GM23338 (cell line): ENCODE data around the gene SLC25A26. TPM values are rescaled to one million over a fixed set of nuclear protein-coding genes. Genes with fewer than 3 reads are reported as not detected.

Source experiments
- CTCF ChIP-seq, 2 experiments: fragments of 200-600 bp in 1 of 2; sonication (generic) in 1 of 2; conservative IDR thresholded peaks; 2 replicates each; pipeline versions ENCODE4 v1.5.1 to v1.6.1; 2016 to 2017; ENCODE audit warnings: antibody characterized with exemption in 2 of 2, low read depth in 2 of 2, mild to moderate bottlenecking in 2 of 2, moderate library complexity in 1 of 2
- ETS1 ChIP-seq: IDR thresholded peaks from 2 replicates; pipeline ENCODE4 v1.6.1; 2016; ENCODE audit warnings: antibody characterized with exemption
- EZH2phosphoT487 ChIP-seq: fragments of 200-600 bp; sonication (generic); IDR thresholded peaks from one replicate; pipeline ENCODE4 v1.8.1; 2018; ENCODE audit warnings: antibody characterized with exemption; ENCODE audit not compliant: unreplicated experiment
- JUNB ChIP-seq: IDR thresholded peaks from one replicate; pipeline ENCODE4 v1.6.1; 2016; ENCODE audit warnings: antibody characterized with exemption; ENCODE audit not compliant: unreplicated experiment
- NANOG ChIP-seq: IDR thresholded peaks from 2 replicates; pipeline ENCODE4 v1.6.1; 2016; ENCODE audit warnings: antibody characterized with exemption, borderline replicate concordance
- POLR2AphosphoS5 ChIP-seq: IDR thresholded peaks from 2 replicates; pipeline ENCODE4 v1.6.1; 2016; ENCODE audit warnings: antibody characterized with exemption, low read depth
- REST ChIP-seq: IDR thresholded peaks from one replicate; pipeline ENCODE4 v1.6.1; 2018; ENCODE audit warnings: antibody characterized with exemption; ENCODE audit not compliant: unreplicated experiment
- STAT1 ChIP-seq: IDR thresholded peaks from one replicate; pipeline ENCODE4 v1.6.1; 2016; ENCODE audit warnings: antibody characterized with exemption; ENCODE audit not compliant: unreplicated experiment
- ZNF331 ChIP-seq: fragments of 250-450 bp; sonication (Bioruptor Pico); IDR thresholded peaks from 2 replicates; pipeline ENCODE4 v1.5.0; 2020; ENCODE audit warnings: low read depth, mild to moderate bottlenecking, moderate library complexity
- ZNF462 ChIP-seq: fragments of 250-450 bp; sonication (Bioruptor Pico); IDR thresholded peaks from 2 replicates; pipeline ENCODE4 v1.5.0; 2020; ENCODE audit warnings: mild to moderate bottlenecking, moderate library complexity
- polyA plus RNA-seq: library from polyadenylated mRNA; unstranded; fragments of >200 nt; fragmentation: Nextera tagmentation; extraction: Ambion mirVana; gene quantifications from 2 replicates; pipeline ENCODE4 v1.2.1, GENCODE V29; 2016
- total RNA-seq: library from RNA; depleted of rRNA; stranded (reverse); fragments of >200 nt; shearing (Covaris generic); gene quantifications from 2 replicates; pipeline ENCODE4 v1.2.3, GENCODE V29; 2014

The SLC25A26 gene
- total and polyA plus RNA-seq, 2 experiments from 2014 or later, result 24.8 to 40.2 TPM

GRCh38 chr3:66200786-66201185 lies 20.0 kb upstream of the SLC25A26 start (continued):
- TF ChIP-seq ZNF462 (CRISPR knock-in tag) (no peak), REST (no peak), EZH2phosphoT487 (no peak), JUNB (no peak), CTCF (conservative IDR thresholded peaks at IDR 0.05; ENCODE audit: low read depth in 2 of 2) (no peak), ZNF331 (CRISPR knock-in tag) (no peak), STAT1 (no peak), POLR2AphosphoS5 (no peak), NANOG (no peak), ETS1 (no peak)
